Kidney epithelial cell (primary cell): Measurements from ENCODE around the gene DDX41. TPM values are rescaled to one million over a fixed set of nuclear protein-coding genes. Genes with fewer than 3 reads are reported as not detected.
A peak's percentile ranks its signal among the peaks of the same experiment; 100 is the strongest.

Source experiments
- DNase-seq: peaks from one replicate; pipeline ENCODE4 v3.0.0-alpha.2; 2010; ENCODE audit warnings: low read depth
- H3K27me3 ChIP-seq: 2 replicates; pipeline ENCODE4 v1.6.0; 2011; ENCODE audit warnings: low read length; ENCODE audit not compliant: control insufficient read depth, insufficient read depth
- H3K36me3 ChIP-seq: 2 replicates; pipeline ENCODE4 v1.5.1; 2011; ENCODE audit warnings: low read length; ENCODE audit not compliant: control insufficient read depth, insufficient read depth
- H3K4me3 ChIP-seq: 2 replicates; pipeline ENCODE4 v1.5.1; 2011; ENCODE audit warnings: low read depth, mild to moderate bottlenecking, control low read depth, low read length
- total RNA-seq: library from RNA; depleted of rRNA; stranded (reverse); fragments of >200 nt; gene quantifications from 2 replicates; pipeline ENCODE4 v1.2.3, GENCODE V29; 2015
- TF ChIP-seq, protein P1 (sequence below): IDR thresholded peaks from 2 replicates; pipeline ENCODE4 v1.5.1; 2011; ENCODE audit warnings: mild to moderate bottlenecking, moderate library complexity, low read length, control low read depth, inconsistent platforms; ENCODE audit not compliant: insufficient read depth, poor library complexity, severe bottlenecking

The DDX41 gene
- total RNA-seq, 1 donor from 2014 or later = 151 TPM

DNA sequence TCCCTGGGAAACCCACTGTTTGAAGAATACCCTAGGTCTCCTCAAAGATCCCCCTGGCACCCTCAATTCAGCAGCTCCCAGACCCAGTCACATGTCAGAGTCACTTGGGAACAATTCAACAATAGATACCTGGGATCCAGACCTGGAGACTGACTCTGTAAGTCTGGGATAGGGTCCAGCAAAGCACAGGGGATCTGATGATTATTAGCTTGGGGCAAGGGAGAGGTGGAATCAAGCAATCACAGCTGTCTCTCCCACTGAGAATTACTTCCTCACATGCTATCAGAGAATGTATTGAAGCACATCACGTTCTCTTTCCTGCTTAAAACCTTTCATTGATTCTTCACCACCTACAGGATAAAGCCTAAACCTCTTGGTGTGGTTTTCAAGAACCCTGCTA, 31.7 kb upstream of the DDX41 start:
- H3K4me3 ChIP-seq = no peak overlapping the region
- H3K36me3 ChIP-seq = no peaks in the 10 kb centered on the region
- TF ChIP-seq, protein P1, sequence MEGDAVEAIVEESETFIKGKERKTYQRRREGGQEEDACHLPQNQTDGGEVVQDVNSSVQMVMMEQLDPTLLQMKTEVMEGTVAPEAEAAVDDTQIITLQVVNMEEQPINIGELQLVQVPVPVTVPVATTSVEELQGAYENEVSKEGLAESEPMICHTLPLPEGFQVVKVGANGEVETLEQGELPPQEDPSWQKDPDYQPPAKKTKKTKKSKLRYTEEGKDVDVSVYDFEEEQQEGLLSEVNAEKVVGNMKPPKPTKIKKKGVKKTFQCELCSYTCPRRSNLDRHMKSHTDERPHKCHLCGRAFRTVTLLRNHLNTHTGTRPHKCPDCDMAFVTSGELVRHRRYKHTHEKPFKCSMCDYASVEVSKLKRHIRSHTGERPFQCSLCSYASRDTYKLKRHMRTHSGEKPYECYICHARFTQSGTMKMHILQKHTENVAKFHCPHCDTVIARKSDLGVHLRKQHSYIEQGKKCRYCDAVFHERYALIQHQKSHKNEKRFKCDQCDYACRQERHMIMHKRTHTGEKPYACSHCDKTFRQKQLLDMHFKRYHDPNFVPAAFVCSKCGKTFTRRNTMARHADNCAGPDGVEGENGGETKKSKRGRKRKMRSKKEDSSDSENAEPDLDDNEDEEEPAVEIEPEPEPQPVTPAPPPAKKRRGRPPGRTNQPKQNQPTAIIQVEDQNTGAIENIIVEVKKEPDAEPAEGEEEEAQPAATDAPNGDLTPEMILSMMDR = no peak
- DNase-seq = no peak
- no peaks in the 10 kb centered on the region for H3K27me3 ChIP-seq

DNA sequence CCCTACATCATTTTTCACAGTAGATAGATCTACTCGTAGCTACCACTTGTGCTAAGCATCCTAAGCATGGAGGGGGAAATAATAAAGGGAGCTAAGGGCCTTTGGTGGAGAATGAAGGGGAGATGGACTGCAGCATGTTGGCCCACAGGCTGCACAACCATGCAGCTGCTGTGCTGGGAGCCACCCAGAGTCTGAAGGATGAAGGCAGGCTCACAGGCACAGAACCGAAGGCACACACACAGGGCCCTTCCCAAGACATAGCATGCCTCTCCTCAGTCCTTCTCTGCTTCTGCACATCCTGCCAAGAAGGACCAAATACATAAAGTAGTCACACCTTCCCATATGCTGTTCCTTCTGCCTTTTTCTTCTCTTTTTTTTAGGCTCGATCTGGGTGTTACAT, 31.0 kb upstream of the DDX41 start:
- Histone ChIP-seq H3K27me3 (no peaks in the 10 kb centered on the region), H3K36me3 (no peaks in the 10 kb centered on the region), H3K4me3 (no peak overlapping the region)
- TF ChIP-seq, protein P1 = no peak
- no peak for DNase-seq

DNA sequence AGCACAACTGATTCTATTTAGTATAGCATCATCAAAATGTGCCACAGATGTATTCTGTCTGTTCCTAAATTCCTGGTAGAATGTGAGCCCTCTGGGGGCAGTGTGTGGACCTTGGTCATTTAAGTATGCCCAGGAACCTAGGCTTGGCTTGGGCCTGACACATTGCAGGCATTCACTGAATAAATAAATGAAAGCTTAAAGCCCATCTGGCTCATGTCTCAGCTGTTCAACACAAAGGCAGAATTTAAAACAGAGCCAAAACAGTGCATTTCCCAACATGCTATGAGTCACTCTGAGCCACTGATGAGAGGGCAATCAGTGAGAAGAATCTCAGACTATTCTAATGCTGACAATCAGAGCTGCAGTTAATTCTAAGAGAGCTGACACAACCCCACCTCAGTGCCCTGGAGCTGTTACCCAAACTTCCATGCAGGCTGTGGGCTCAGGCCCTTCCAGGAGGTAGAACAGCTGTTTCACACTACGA, 29.5 kb upstream of the DDX41 start:
- Histone ChIP-seq H3K36me3 (no peaks in the 10 kb centered on the region), H3K4me3 (no peak overlapping the region), H3K27me3 (no peaks in the 10 kb centered on the region)
- TF ChIP-seq, protein P1 = peak; percentile 5
- DNase-seq = peak; percentile 93

DNA sequence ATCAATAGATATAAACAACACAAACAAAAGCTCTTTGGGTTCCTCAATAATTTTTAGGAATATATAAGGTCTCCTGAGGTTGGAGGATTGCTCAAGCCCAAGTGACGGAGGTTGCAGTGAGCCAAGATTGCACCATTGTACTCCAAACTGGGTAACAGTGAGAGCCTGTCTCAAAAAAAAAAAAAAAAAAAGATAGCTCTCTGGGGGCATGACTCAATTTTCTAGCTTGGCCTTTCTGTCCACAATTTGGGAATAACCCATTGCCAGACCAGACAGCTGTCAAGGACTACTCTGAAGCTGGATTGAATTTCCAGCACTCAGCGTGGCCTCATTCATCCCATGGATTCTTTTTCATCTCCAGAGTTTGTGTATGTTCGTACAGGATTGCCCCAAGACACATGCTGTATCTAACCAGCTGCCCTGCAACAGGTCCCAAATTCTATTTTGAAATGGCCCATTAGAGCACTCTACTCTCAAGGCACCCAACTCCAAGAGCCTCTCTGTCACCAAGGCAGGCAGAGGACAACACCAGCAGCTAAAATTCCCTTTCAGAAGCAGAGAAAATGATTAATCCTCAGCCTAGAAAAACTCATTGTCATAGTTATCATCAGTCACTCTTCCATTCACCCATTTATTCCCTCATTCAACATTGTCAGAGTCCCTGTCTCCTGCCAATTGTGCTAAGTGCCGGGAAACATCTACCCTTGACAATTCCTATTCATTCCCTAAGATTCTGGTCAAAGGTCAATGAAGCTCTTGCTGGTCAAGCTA, 28.9 kb upstream of the DDX41 start:
- Histone ChIP-seq H3K36me3 (no peaks in the 10 kb centered on the region), H3K27me3 (no peaks in the 10 kb centered on the region), H3K4me3 (no peak overlapping the region)
- TF ChIP-seq, protein P1 = no peak
- DNase-seq = no peak

DNA sequence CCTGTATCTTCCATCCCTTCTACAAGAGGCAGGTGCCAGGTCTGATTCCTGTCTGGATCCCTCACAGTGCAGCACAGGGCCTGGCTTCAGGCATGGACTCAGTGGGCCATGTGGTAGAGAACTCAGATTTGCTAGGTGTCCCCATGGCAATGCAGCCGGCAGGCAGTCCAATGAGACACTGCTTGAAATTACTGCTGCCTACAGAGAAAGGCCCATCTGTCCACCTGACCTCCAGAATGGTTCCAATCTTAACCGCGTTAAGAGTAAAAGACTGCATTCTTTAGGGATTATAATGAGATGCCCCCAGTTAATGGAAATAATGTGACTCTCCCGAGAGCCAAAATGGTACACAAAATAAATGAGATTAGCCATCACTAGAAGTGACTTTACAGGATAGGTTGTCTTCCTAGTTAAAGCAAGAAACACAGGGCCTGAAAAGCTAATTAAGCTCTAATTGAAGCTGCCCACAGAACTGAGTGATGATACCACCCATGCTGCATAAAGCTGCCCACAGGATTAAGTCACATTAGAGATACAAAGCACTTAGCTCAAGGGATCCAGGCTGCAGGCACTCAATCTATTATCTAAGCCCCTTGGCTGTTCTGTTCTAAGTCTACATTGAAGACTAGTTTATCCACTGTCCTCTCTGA, 26.2 kb upstream of the DDX41 start:
- Histone ChIP-seq H3K4me3 (no peak overlapping the region), H3K27me3 (no peaks in the 10 kb centered on the region), H3K36me3 (no peaks in the 10 kb centered on the region)
- TF ChIP-seq, protein P1 = no peak
- DNase-seq = no peak
